K562 treated with DMSO at 1 percent for 4 hours (cell line): ENCODE data around the gene SLU7. TPM values are rescaled to one million over a fixed set of nuclear protein-coding genes. Genes with fewer than 3 reads are reported as not detected.

Experiments used
- total RNA-seq: library from RNA; unstranded; fragments of 300-600 nt; gene quantifications from 2 replicates; pipeline ENCODE4 v1.2.3, GENCODE V29; 2022; ENCODE audit not compliant: insufficient read depth

SLU7 gene
- total RNA-seq = 50.4 and 54.5 TPM in 2 replicates

GRCh38 chr5:160418561-160419457, at the start of gene SLU7:
TSS of gene SLU7 (minus strand) at chr5:160419081. CDS start at chr5:160415294, 3,787 bp downstream.

GRCh38 chr5:160421625-160422258, 2.9 kb upstream of the SLU7 start, which contains the start of gene PTTG1:
TSS of gene PTTG1 (plus strand) at chr5:160421855. CDS start at chr5:160422313, 458 bp downstream.

GRCh38 chr5:160399402-160400353, 19.2 kb downstream of the SLU7 start, which contains the start of gene FAM200C:
TSS of gene FAM200C (minus strand) at chr5:160400054. CDS start at chr5:160395490, 4,564 bp downstream.

GRCh38 chr5:160369990-160370712, 48.7 kb downstream of the SLU7 start, which contains the start of gene C1QTNF2:
TSS of gene C1QTNF2 (minus strand) at chr5:160370626. CDS start at chr5:160355011, 15,615 bp downstream.

Other genes starting within 250 kb of the SLU7 start
- not detected in 2 replicates for gene FABP6, start 189.6 kb downstream of the SLU7 start, total RNA-seq
- gene CCNJL, start 106.5 kb downstream of the SLU7 start, total RNA-seq = not detected in 2 replicates
- not detected in 2 replicates for gene C1QTNF2, start 48.5 kb downstream of the SLU7 start, total RNA-seq
- gene FAM200C, start 19.0 kb downstream of the SLU7 start, total RNA-seq = 1.4 and 2.1 TPM in 2 replicates
- 265 and 329 TPM in 2 replicates for gene PTTG1, start 2.8 kb upstream of the SLU7 start, total RNA-seq